Kasumi-1 (cell line): ENCODE data around the gene PDE8A.
"Not testable (repeated sequence)": the region's sequence is repeated elsewhere in the genome, so short reads cannot be mapped to it uniquely, and the experiment has no call there.

ENCODE experiments used
- DNase-seq, 2 experiments: peaks; one replicate each; lab custom pipeline; 2025; lab: John Stamatoyannopoulos, UW

PDE8A gene

GRCh38 chr15:85011160-85011571 lies 29.5 kb downstream of the PDE8A start:
- DNase-seq: peak in 1 of 2 experiments; percentile 14

- not testable (repeated sequence) for DNase-seq
Observed at GRCh38 chr15:85011724-85012123, 30.1 kb downstream of the PDE8A start.

DNA sequence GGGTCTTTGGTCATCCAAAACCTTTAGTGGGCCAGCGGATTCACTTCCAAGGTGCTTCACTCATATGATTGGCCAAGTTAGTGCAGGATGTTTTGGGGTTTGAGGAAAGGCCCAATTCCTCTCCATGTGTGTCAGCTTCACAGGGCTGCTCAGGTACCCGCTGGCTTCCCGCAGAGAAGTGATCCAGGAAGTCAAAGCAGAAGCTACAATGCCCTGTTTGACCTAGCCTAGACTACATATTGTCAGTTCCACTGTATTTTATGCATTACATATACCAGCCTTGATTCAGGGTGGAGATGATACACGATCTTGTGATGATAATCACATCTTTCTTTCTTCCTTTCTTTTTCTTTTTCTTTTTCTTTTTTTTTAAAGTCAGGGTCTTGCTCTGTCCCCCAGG lies 32.1 kb downstream of the PDE8A start:
- DNase-seq: no peak

- DNase-seq: no peak
Observed at GRCh38 chr15:85014932-85015331, 33.3 kb downstream of the PDE8A start.

- no peak for DNase-seq
Observed at GRCh38 chr15:85016275-85016674, 34.6 kb downstream of the PDE8A start.

DNA sequence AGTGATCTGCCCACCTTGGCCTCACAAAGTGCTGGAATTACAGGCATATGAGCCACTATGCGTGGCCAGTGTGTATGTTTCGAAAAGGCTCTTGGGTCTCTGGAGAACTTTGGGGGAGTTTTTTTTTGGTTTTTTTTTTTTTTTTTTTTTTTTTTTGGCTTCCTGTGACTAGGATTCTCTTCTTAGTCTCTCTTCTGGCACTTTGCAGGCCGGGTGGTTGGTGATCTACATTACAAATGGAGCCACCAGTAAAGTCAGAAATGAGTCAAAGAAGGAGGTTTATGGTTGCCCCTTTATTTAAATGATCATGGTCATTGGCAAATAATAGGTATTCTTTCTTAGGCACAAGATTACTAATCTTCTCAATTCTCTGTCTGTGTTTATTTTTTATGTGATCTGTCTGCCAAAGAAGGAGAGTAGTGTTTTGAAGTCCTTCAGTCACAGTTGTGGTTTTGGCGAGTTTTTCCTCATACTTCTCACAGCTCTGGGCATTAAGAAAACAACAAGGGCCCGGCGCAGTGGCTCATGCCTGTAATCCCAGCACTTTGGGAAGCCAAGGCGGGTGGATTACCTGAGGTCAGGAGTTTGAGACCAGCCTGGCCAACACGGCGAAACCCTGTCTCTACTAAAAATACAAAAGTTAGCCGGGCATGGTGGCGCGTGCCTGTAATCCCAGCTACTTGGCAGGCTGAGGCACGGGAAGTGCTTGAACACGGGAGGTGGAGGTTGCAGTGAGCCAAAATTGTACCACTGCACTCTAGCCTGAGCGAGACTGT lies 38.3 kb downstream of the PDE8A start:
- DNase-seq: no peak

GRCh38 chr15:85021409-85021808 lies 39.8 kb downstream of the PDE8A start:
- DNase-seq: no peak

DNA sequence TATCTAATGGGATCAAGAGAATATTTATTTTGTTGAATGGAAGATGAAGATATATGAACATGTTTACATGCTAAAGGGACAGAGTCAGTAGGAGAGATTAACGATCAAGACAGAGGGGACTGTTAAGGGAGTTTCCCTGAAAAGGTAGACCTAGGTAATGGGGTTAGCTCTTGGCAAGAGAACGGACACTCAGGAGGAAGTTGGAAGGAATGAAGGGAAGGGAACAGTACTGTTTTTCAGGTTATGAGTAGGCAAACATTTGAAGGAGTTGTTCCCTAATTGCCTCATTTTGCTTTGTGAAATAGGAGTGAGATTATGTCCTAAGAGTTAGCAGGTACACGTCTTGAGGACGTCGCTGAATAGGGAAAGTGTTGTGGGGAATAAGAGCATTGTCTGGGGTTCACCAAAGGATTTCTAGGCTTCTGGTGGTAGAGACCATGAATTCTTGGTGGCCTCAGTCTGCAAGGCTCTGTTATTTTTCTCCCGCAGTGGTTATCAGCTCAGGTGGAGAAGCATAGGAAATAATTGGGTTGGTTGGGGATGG lies 41.3 kb downstream of the PDE8A start:
- DNase-seq: no peak

GRCh38 chr15:85024003-85024402 lies 42.3 kb downstream of the PDE8A start:
- no peak for DNase-seq

DNA sequence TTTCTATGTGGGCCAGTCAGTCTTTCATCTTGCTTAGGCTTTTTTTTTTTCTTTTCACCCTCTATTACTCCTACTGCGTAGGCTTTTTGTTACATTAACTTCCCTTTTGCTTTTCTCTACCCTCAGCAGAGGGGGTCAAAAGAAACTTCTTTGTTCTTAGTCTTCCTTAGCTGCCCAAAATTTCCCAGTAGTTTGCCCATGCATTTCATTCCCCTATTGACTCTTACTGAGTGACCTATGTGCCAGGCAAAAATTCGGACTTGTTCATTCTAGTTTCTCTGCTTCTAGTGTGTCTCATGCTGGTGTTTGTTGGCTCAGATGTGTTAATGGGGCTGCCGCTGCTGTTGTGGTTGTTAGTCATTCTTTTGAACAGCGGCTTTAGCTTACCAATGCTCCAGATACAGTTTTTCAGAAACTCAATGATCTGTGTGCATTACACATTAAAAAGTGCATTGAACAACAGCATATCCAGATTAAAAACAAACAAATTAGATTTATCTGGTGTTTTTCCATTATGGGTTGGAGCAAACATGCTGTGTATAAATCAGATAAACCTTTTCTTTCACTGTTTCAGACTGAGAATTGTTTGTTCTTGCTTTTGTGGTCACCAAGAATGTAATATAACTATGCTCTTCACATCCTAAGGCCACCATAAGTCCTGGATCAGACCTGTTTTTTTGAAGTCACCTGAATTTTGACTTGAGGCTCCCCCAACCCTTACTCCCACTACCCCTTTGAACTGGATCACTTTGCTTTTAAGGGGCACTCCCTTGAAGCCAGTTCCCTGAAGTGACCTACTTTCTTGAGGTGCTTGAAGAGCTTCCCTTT lies 43.1 kb downstream of the PDE8A start:
- DNase-seq: no peak

DNA sequence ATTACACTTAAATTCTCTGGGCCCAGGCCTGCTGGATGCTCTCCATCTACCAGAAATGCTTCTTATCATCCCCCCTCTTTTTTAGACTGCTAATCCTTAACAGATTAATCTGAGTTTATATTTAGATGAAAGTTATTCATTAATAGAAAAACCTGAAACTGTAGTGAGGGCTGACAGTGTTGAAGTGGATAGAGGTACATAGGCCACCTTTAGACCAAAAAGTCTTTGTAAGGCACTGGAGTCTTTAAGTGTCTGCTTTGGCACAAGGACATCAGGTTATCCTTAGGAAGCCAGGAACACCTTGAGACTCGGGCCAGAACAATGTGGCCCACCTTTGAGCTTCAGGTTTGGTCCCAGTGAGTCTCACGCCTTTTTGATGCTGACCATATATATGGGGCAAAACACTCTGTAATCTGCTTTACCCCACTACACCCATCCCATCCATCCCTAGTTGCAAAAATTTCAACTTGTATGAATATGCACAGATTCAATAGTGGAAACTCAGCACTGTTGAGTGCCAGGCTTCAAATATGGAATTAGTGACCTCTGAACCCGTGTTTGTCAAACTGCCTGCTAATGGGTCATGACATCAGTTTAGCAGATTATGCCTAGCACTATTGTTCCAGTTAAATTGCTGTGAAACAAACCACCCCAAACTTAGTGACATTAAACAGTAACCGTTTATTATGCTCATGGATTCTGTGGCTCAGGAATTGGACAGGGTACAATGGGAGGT lies 44.0 kb downstream of the PDE8A start:
- DNase-seq: no peak

GRCh38 chr15:85026304-85027032 lies 44.8 kb downstream of the PDE8A start:
- DNase-seq: no peak

GRCh38 chr15:85027033-85027380 lies 45.4 kb downstream of the PDE8A start:
- DNase-seq: no peak

DNA sequence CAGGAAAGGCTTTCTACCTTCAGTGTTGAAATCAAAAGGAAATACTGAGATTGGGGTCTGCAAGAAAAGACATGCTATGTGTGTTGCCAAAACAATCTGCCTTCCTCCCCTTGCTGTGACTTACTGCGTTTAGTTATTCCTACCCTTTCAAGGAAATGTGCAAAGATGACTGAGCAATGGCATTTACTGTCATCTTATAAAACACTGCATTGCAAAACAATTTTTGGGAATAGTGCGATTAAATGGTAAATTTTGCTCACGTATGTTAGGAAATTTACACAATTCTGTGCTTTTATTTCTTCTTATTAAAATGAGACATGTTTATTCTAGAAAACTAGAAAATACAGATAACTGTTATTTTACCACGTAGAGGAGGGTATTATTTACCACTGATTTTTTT lies 45.8 kb downstream of the PDE8A start:
- no peak for DNase-seq

GRCh38 chr15:85028416-85028815 lies 46.8 kb downstream of the PDE8A start:
- no peak for DNase-seq

- no peak for DNase-seq
Observed at GRCh38 chr15:85029221-85029620, 47.6 kb downstream of the PDE8A start.

DNA sequence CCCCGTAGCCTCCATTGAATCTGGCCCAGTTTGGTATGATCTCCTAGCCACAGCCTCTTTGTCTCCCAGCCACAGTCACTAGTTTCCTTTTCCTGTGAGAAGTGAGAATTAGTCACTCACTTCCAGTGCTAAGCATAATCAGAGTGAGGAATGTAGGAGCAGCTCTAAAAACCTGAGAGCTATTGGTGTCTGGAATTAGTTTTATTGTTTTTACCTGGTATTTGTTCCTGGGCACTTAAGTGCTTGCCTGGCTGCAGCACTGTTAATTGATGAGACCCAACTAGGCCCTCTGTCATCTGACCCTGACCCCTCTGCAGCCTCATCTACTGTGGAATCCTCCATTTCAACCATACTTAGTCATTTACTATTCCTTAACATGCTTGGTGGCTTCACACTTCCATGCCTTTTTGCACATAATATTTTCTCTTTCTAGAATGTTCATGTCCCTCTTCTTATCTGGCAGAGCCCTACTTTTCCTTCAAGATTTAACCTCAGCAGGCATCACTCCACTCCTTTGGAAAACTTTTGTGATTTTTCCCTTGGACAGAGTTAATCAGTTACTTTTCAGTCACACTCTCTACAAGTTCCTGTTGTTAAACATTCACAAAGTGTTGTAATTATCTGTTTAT lies 48.8 kb downstream of the PDE8A start:
- peak; percentile 54 to 69 for DNase-seq

DNA sequence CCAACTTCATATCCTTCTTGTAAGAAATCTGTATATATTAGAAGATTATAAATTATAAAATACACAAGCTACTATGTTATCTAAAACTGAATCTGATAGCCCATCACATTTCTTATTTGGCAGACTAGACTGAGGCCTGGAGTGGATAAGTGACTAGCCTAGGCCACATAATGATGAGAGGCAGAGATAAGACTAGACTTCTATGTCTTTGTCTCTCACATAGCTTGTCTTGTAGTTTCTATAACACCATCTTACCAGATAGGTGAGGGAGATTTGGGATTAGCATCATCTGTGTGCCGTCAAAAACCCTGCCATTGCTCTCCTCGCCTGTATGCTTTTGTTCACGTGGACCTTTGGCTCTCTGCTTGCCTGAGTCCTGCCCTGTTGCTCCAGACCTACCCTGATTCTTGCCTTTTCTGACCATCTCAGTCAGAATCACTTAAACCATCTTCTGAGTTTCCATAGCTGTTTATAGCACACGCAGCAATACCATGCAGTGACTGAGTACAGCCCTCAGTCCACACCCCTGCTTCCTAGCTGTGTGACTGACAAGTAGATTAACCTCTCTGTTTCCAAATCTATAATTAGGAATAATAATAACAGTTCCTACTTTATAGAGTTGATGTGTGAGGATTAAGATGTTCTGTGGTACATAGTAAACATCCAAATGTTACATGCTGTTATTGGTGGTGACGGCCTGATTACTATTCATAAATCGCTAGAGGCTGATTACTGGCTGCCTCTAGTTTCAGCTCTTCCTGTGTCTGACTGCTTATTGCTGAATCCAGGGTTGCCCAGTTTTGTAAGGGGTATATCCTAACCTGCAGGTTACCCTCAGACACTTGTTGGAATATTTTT lies 49.7 kb downstream of the PDE8A start:
- no peak for DNase-seq

- DNase-seq: no peak
Observed at GRCh38 chr15:85031944-85032558, 50.4 kb downstream of the PDE8A start.

- DNase-seq: no peak
Observed at GRCh38 chr15:85033148-85033547, 51.5 kb downstream of the PDE8A start.
